Heart left ventricle (tissue), 16 donors: ENCODE measurements around the gene USP25. TPM values are rescaled to one million over a fixed set of nuclear protein-coding genes. Genes with fewer than 3 reads are reported as not detected.
A peak's percentile ranks its signal among the peaks of the same experiment; 100 is the strongest.

Experiments used
- ATAC-seq, 4 donors: fragments of 200-7000 bp; cut with Tn5 transposase; one replicate each; pipeline ENCODE4 v1.9.1; 2020 to 2022; ENCODE audit warnings: moderate library complexity in 4 of 4, mild to moderate bottlenecking in 3 of 4, moderate number of reproducible peaks in 1 of 4
- DNase-seq, 5 donors: peaks; one replicate each; pipeline ENCODE4 v3.0.0-alpha.2; 2020
- H3K27ac ChIP-seq, 12 donors: fragments of 200-600 bp; sonication (generic) in 4 of 12; one replicate each; pipeline versions ENCODE4 v1.5.0 to v1.8.0; 2016 to 2022; ENCODE audit warnings: mild to moderate bottlenecking in 2 of 12
- H3K27me3 ChIP-seq, 9 donors: fragments of 200-600 bp; sonication (generic) in 2 of 9; one replicate each; pipeline versions ENCODE4 v1.5.1 to v1.8.0; 2016 to 2022; ENCODE audit warnings: mild to moderate bottlenecking in 3 of 9
- H3K36me3 ChIP-seq, 9 donors: fragments of 200-600 bp; sonication (generic) in 2 of 9; one replicate each; pipeline versions ENCODE4 v1.5.0 to v1.8.0; 2018 to 2022; ENCODE audit warnings: mild to moderate bottlenecking in 2 of 9
- H3K4me1 ChIP-seq, 12 donors: fragments of 200-600 bp; sonication (generic) in 4 of 12; one replicate each; pipeline versions ENCODE4 v1.5.0 to v1.8.0; 2016 to 2022; ENCODE audit warnings: mild to moderate bottlenecking in 3 of 12
- H3K4me3 ChIP-seq, 12 donors: fragments of 200-600 bp; sonication (generic) in 4 of 12; one replicate each; pipeline versions ENCODE4 v1.5.0 to v1.8.0; 2017 to 2022; ENCODE audit warnings: mild to moderate bottlenecking in 9 of 12, moderate library complexity in 4 of 12
- H3K9me3 ChIP-seq, 12 donors: fragments of 200-600 bp; sonication (generic) in 4 of 12; one replicate each; pipeline versions ENCODE4 v1.5.0 to v1.8.0; 2016 to 2022; ENCODE audit warnings: mild to moderate bottlenecking in 1 of 12
- CTCF ChIP-seq, 12 donors: fragments of 200-600 bp; sonication (generic) in 4 of 12; IDR thresholded peaks; one replicate each; pipeline versions ENCODE4 v1.5.0 to v1.8.0; 2018 to 2022; ENCODE audit warnings: antibody characterized with exemption in 12 of 12, mild to moderate bottlenecking in 5 of 12
- POLR2A ChIP-seq, 2 donors: fragments of 450-650 bp; IDR thresholded peaks; one replicate each; pipeline ENCODE4 v1.6.1; 2017; ENCODE audit warnings: antibody characterized with exemption in 2 of 2, mild to moderate bottlenecking in 2 of 2, moderate library complexity in 2 of 2
- WGBS, 4 donors: extraction: QIAGEN DNeasy Blood & Tissue Kit in 2 of 4; methylation state at CpG; one replicate each; pipeline versions ENCODE4 v1.1.5 to v1.1.7; 2013 to 2018; 5-methylcytosine and 5-hydroxymethylcytosine counted together
- intact Hi-C, 10 donors: fragments of 100-400 bp; cut with DNase I; formaldehyde crosslinking; loops; one replicate each; pipeline versions ENCODE4 v1.11.1 to v1.14.2; 2022
- polyA plus RNA-seq, 2 donors: library from polyadenylated mRNA; stranded (reverse); fragments of 200-250 nt; gene quantifications; one replicate each; pipeline ENCODE4 v1.2.3, GENCODE V29; 2013
- total RNA-seq, 9 donors: library from RNA; depleted of rRNA in 2 of 9; stranded (reverse); fragments of >200 nt in 2 of 9; fragmentation: NEBNext Ultra II Directional in 3 of 9; extraction: Animal tissue kit (Norgen Biotek cat#: 25700) in 3 of 9; gene quantifications; one replicate each; pipeline versions ENCODE4 v1.1.0 to v1.2.4, GENCODE V29; 2016 to 2023
- donor health status: ischemic (EF 13 %, LVEDD 7.1; RV severe dilation, severe dysfunction).
- donor health status: healthy with polysubstance abuse.
- donor health status: DM: no; HTN: yes; CAD: no.
- donor health status: DM: no; HTN: no; CAD: no.
- donor health status: ischemic (EF 25% LVEDD 6.9; RV normal size, moderate dysfunction).
- donor health status: ischemic (EF 25% LVEDD 5.7; RV mildly dilated, moderate dysfunction).
- donor health status: healthy.
- donor health status: DM: yes; HTN: yes; CAD: no.
- donor health status: ischemic (EF 35%, LVEDD 5.7; RV mildly dilated, moderate dysfunction).
- donor health status: nonischemic (EF 11% LVEDD 7.7; RV severe dilation, severe dysfunction).
- donor health status: DM: yes; HTN: yes; CAD: no.
- donor health status: PGD.
- donor health status: ischemic (EF 29% LVEDD 5.4; RV normal size, mild dysfunction).
- donor health status: nonischemic (EF 23%, LVEDD 6.1; RV moderate dilation, normal function).

USP25 gene
- total and polyA plus RNA-seq, 11 donors: 20.4 to 55.3 (median 44.6) TPM

- H3K4me3 ChIP-seq: no peak overlapping the region
- 91 to 98% (median 95%) methylated on average over 3 of the region's 3 CpGs for WGBS, 4 donors
- H3K27me3 ChIP-seq: no peaks in the 10 kb centered on the region
- intact Hi-C loops: loop anchor here in 6 of 10 donors (5.0 to 10.0 kb wide), 4 partner anchors 64 to 206 kb away; no protein-coding TSS in a partner anchor
- ATAC-seq (no peak), DNase-seq (no peak)
- peaks cover 0 to 11% (median 4%) of the 10 kb centered on the region in 12 donors for H3K4me1 ChIP-seq
- H3K27ac ChIP-seq: no peak overlapping the region
- TF ChIP-seq CTCF (IDR thresholded peaks at IDR 0.05): no peak
- no peak for TF ChIP-seq POLR2A (IDR thresholded peaks at IDR 0.05)
- H3K36me3 ChIP-seq: peaks cover 0 to 55% (median 34%) of the 10 kb centered on the region in 9 donors
- no peaks in the 10 kb centered on the region for H3K9me3 ChIP-seq
Observed at GRCh38 chr21:15820852-15821379, 91.1 kb downstream of the USP25 start.

GRCh38 chr21:15823486-15824150, 93.8 kb downstream of the USP25 start:
- Histone ChIP-seq H3K27me3 (no peaks in the 10 kb centered on the region), H3K4me3 (no peak overlapping the region), H3K9me3 (no peaks in the 10 kb centered on the region), H3K27ac (peak overlapping the region in 1 of 12 donors; percentile 32), H3K4me1 (peaks cover 0 to 28% (median 10%) of the 10 kb centered on the region in 12 donors), H3K36me3 (peaks cover 0 to 42% (median 35%) of the 10 kb centered on the region in 9 donors)
- DNase-seq (no peak), ATAC-seq (no peak)
- TF ChIP-seq CTCF (IDR thresholded peaks at IDR 0.05) (no peak), POLR2A (IDR thresholded peaks at IDR 0.05) (no peak)
- WGBS, 4 donors: 79 to 94% (median 91%) methylated on average over 4 of the region's 4 CpGs
- intact Hi-C loops: loop anchor here in 6 of 10 donors (5.0 to 10.0 kb wide), 4 partner anchors 61 to 209 kb away; no protein-coding TSS in a partner anchor

GRCh38 chr21:15825700-15826099, 95.9 kb downstream of the USP25 start:
- no peak overlapping the region for H3K4me3 ChIP-seq
- peaks cover 0 to 40% (median 24%) of the 10 kb centered on the region in 9 donors for H3K36me3 ChIP-seq
- peaks cover 0 to 28% (median 10%) of the 10 kb centered on the region in 12 donors for H3K4me1 ChIP-seq
- no peaks in the 10 kb centered on the region for H3K27me3 ChIP-seq
- TF ChIP-seq CTCF (IDR thresholded peaks at IDR 0.05): no peak
- TF ChIP-seq POLR2A (IDR thresholded peaks at IDR 0.05): no peak
- DNase-seq (no peak), ATAC-seq (no peak)
- WGBS, 4 donors: 48 to 59% (median 58%) methylated on average over 2 of the region's 2 CpGs
- peak overlapping the region in 9 of 12 donors; percentile 29 to 82 (median 73) for H3K27ac ChIP-seq
- no peaks in the 10 kb centered on the region for H3K9me3 ChIP-seq
- intact Hi-C loops: loop anchor here in 6 of 10 donors (2.0 to 10.0 kb wide), 4 partner anchors 59 to 211 kb away; no protein-coding TSS in a partner anchor

GRCh38 chr21:15826147-15826780, 96.5 kb downstream of the USP25 start:
- ATAC-seq (peak; percentile 46 to 76 (median 68)), DNase-seq (peak in 1 of 5 donors; percentile 11)
- intact Hi-C loops: loop anchor here in 6 of 10 donors (2.0 to 10.0 kb wide), 4 partner anchors 59 to 211 kb away; no protein-coding TSS in a partner anchor
- H3K4me1 ChIP-seq: peaks cover 0 to 28% (median 8%) of the 10 kb centered on the region in 12 donors
- peak overlapping the region in 1 of 12 donors; percentile 7 for H3K4me3 ChIP-seq
- H3K27me3 ChIP-seq: no peaks in the 10 kb centered on the region
- peak overlapping the region; percentile 25 to 82 (median 63) for H3K27ac ChIP-seq
- WGBS, 4 donors: 39 to 44% (median 40%) methylated on average over 5 of the region's 5 CpGs
- H3K36me3 ChIP-seq: peaks cover 0 to 46% (median 24%) of the 10 kb centered on the region in 9 donors
- TF ChIP-seq CTCF (IDR thresholded peaks at IDR 0.05) (peak; percentile 18 to 67 (median 53)), POLR2A (IDR thresholded peaks at IDR 0.05) (no peak)
- H3K9me3 ChIP-seq: no peaks in the 10 kb centered on the region
